ENCODE results near the gene SEMA5B.

GRCh38 chr3:123021388-123021787 lies 6.2 kb downstream of the SEMA5B start:
- TF ChIP-seq CTCF (optimal IDR thresholded peaks at IDR 0.05 in 1 of 3, IDR thresholded peaks at IDR 0.05 in 1 of 3, conservative IDR thresholded peaks at IDR 0.05 in 1 of 3; ENCODE audit: extremely low read depth in 1 of 3, insufficient read depth in 2 of 3, low read length in 3 of 3) (no peak), EZH2 (IDR thresholded peaks at IDR 0.05; ENCODE audit: low read length) (no peak)
